22Rv1 (cell line): ENCODE results near the gene CFAP99.

Experiments used
- ZFX ChIP-seq: fragments of 450-650 bp; IDR thresholded peaks from 2 replicates; pipeline ENCODE4 v1.6.1; 2017; ENCODE audit warnings: antibody characterized with exemption, borderline replicate concordance
- TF ChIP-seq, protein P1 (sequence below): fragments of 450-650 bp; IDR thresholded peaks from 2 replicates; pipeline ENCODE4 v1.5.1; 2017; ENCODE audit warnings: mild to moderate bottlenecking

DNA sequence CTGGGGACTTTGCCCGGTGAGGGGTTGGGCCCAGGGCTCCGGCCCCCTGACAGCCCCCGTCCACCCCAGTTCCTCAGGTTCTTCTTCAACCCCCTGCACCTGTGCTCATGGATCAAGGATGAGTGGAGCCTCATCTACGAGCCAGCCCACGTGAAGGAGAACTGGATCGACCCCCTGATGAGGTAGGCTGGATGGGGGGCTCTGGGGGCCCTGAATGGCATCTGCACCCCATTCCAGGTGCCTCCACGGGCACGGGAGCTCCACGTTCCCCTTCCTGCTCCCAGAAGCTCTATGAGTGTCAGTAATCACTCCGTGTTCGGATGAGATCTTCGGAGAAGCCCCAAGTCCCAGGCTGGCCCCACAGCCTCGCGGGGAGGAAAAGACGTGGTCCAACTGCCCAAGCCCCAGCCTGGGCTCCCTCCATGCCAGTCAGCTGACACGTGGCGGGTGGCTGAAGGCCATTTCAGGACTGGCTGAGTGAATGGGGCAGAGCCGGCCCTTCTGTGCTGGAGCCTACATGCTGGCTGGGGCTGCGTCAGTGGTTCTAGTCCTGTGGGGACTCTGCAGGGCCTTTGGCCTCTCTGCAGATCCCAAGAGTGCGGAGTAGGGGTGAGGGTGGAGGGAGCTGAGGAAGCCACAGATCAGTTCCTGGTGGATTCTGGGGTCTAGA lies 24.4 kb downstream of the CFAP99 start:
- TF ChIP-seq, protein P1, sequence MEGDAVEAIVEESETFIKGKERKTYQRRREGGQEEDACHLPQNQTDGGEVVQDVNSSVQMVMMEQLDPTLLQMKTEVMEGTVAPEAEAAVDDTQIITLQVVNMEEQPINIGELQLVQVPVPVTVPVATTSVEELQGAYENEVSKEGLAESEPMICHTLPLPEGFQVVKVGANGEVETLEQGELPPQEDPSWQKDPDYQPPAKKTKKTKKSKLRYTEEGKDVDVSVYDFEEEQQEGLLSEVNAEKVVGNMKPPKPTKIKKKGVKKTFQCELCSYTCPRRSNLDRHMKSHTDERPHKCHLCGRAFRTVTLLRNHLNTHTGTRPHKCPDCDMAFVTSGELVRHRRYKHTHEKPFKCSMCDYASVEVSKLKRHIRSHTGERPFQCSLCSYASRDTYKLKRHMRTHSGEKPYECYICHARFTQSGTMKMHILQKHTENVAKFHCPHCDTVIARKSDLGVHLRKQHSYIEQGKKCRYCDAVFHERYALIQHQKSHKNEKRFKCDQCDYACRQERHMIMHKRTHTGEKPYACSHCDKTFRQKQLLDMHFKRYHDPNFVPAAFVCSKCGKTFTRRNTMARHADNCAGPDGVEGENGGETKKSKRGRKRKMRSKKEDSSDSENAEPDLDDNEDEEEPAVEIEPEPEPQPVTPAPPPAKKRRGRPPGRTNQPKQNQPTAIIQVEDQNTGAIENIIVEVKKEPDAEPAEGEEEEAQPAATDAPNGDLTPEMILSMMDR, result no peak
- no peak for TF ChIP-seq ZFX
